Psoas muscle (tissue), 8 donors: ENCODE measurements around the gene RAPGEF4. TPM values are rescaled to one million over a fixed set of nuclear protein-coding genes. Genes with fewer than 3 reads are reported as not detected.

Experiments used
- ATAC-seq, 4 donors: fragments of 200-7000 bp; cut with Tn5 transposase; one replicate each; pipeline ENCODE4 v1.9.1; 2020; ENCODE audit warnings: moderate library complexity in 3 of 4, mild to moderate bottlenecking in 2 of 4
- DNase-seq, 2 donors: peaks; one replicate each; pipeline ENCODE4 v3.0.0-alpha.2; 2020
- H3K27ac ChIP-seq: fragments of 200-600 bp; one replicate; pipeline ENCODE4 v1.8.0; 2022
- H3K27me3 ChIP-seq, 3 donors: fragments of 200-600 bp in 1 of 3; one replicate each; pipeline versions ENCODE4 v1.6.1 to v1.8.0; 2013 to 2022; ENCODE audit warnings: low read length in 2 of 3, mild to moderate bottlenecking in 2 of 3, moderate library complexity in 1 of 3; ENCODE audit not compliant: insufficient read depth in 3 of 3
- H3K36me3 ChIP-seq, 2 donors: fragments of 200-600 bp in 1 of 2; one replicate each; pipeline versions ENCODE4 v1.6.1 to v1.8.0; 2013 to 2022; ENCODE audit warnings: low read depth in 1 of 2, mild to moderate bottlenecking in 1 of 2, moderate library complexity in 1 of 2; ENCODE audit not compliant: insufficient read depth in 1 of 2
- H3K4me1 ChIP-seq: fragments of 200-600 bp; one replicate; pipeline ENCODE4 v1.8.0; 2022
- H3K4me3 ChIP-seq: fragments of 200-600 bp; one replicate; pipeline ENCODE4 v1.8.0; 2022; ENCODE audit warnings: mild to moderate bottlenecking
- H3K9me3 ChIP-seq: fragments of 200-600 bp; one replicate; pipeline ENCODE4 v1.8.0; 2022
- CTCF ChIP-seq: fragments of 200-600 bp; IDR thresholded peaks from one replicate; pipeline ENCODE4 v1.8.0; 2022; ENCODE audit warnings: antibody characterized with exemption
- WGBS, 3 donors: extraction: QIAGEN DNeasy Blood & Tissue Kit; methylation state at CpG; one replicate each; pipeline versions ENCODE4 v1.1.6 to v1.1.7; 2013; 5-methylcytosine and 5-hydroxymethylcytosine counted together
- intact Hi-C, 2 donors: fragments of 100-400 bp; cut with DNase I; formaldehyde crosslinking; loops; one replicate each; pipeline versions ENCODE4 v1.11.0 to v1.14.2; 2022
- polyA plus RNA-seq, 3 donors: library from polyadenylated mRNA; stranded (reverse); fragments of 200-250 nt; gene quantifications; one replicate each; pipeline ENCODE4 v1.2.3, GENCODE V29; 2013
- total RNA-seq, 4 donors: library from RNA; stranded (reverse); fragmentation: NEBNext Ultra II Directional in 2 of 4; extraction: Animal tissue kit (Norgen Biotek cat#: 25700) in 2 of 4; gene quantifications; one replicate each; pipeline versions ENCODE4 v1.2.1 to v1.2.4, GENCODE V29; 2021 to 2023
- donor health status: healthy with polysubstance abuse.
- donor health status: DM: no; HTN: no; CAD: no; lungs with moderate emphysema.
- donor health status: Bipolar disorder and iron deficiency.
- donor health status: healthy.
- donor health status: DM: yes; HTN: yes; CAD: no.
- donor health status: DM: no; HTN: no; CAD: no.
- donor health status: DM: no; HTN: no; CAD: no.
- donor health status: DM: yes; HTN: yes; CAD: no.

Gene RAPGEF4
- total and polyA plus RNA-seq, 7 donors, result 0.61 to 2.0 (median 0.92) TPM

GRCh38 chr2:172698041-172698863, 37.4 kb upstream of the RAPGEF4 start:
- intact Hi-C loops, result no loop called here
- Histone ChIP-seq H3K27ac (no peak overlapping the region), H3K27me3 (no peaks in the 10 kb centered on the region), H3K4me3 (no peak overlapping the region), H3K4me1 (no peaks in the 10 kb centered on the region), H3K9me3 (no peaks in the 10 kb centered on the region), H3K36me3 (no peaks in the 10 kb centered on the region)
- ATAC-seq, result no peak
- no peak for DNase-seq
- 70 to 75% (median 74%) methylated on average over 5 of the region's 5 CpGs for WGBS, 3 donors
- TF ChIP-seq CTCF, result no peak

GRCh38 chr2:172701250-172701649, 34.4 kb upstream of the RAPGEF4 start:
- Histone ChIP-seq H3K27me3 (no peaks in the 10 kb centered on the region), H3K27ac (no peak overlapping the region), H3K36me3 (no peaks in the 10 kb centered on the region), H3K4me3 (no peak overlapping the region), H3K4me1 (no peaks in the 10 kb centered on the region), H3K9me3 (no peaks in the 10 kb centered on the region)
- no peak for TF ChIP-seq CTCF
- WGBS, 3 donors, result 24 to 56% (median 47%) methylated on average over 1 of the region's 1 CpG
- DNase-seq (no peak), ATAC-seq (no peak)
- intact Hi-C loops, result no loop called here

GRCh38 chr2:172702451-172702850, 33.2 kb upstream of the RAPGEF4 start:
- WGBS, 3 donors, result 39 to 47% (median 40%) methylated on average over 1 of the region's 1 CpG
- no peaks in the 10 kb centered on the region for H3K36me3 ChIP-seq
- H3K27me3 ChIP-seq, result no peaks in the 10 kb centered on the region
- ATAC-seq (no peak), DNase-seq (no peak)
- no peak overlapping the region for H3K4me3 ChIP-seq
- H3K27ac ChIP-seq, result no peak overlapping the region
- intact Hi-C loops, result no loop called here
- H3K9me3 ChIP-seq, result no peaks in the 10 kb centered on the region
- no peaks in the 10 kb centered on the region for H3K4me1 ChIP-seq
- TF ChIP-seq CTCF, result no peak

GRCh38 chr2:172704072-172704936, 31.3 kb upstream of the RAPGEF4 start:
- 65 to 69% (median 67%) methylated on average over 11 of the region's 11 CpGs for WGBS, 3 donors
- intact Hi-C loops, result no loop called here
- peak; percentile 27 for TF ChIP-seq CTCF

More at GRCh38 chr2:172704072-172704936, 31.3 kb upstream of the RAPGEF4 start:
- H3K4me1 ChIP-seq, result no peaks in the 10 kb centered on the region
- H3K9me3 ChIP-seq, result no peaks in the 10 kb centered on the region
- no peak overlapping the region for H3K27ac ChIP-seq
- H3K4me3 ChIP-seq, result no peak overlapping the region
- no peaks in the 10 kb centered on the region for H3K27me3 ChIP-seq
- no peaks in the 10 kb centered on the region for H3K36me3 ChIP-seq
- no peak for ATAC-seq
- DNase-seq, result no peak
